Activated CD4-positive, alpha-beta T cell treated with anti-CD3 and anti-CD28 coated beads for 48 hours (primary cell): Measurements from ENCODE around the gene PPP1R3D.
A peak's percentile ranks its signal among the peaks of the same experiment; 100 is the strongest.
"Not testable (repeated sequence)": the region's sequence is repeated elsewhere in the genome, so short reads cannot be mapped to it uniquely, and the experiment has no call there.

Source experiments
- DNase-seq: peaks from one replicate; pipeline ENCODE4 v3.0.0-alpha.2; 2020

PPP1R3D gene

DNA sequence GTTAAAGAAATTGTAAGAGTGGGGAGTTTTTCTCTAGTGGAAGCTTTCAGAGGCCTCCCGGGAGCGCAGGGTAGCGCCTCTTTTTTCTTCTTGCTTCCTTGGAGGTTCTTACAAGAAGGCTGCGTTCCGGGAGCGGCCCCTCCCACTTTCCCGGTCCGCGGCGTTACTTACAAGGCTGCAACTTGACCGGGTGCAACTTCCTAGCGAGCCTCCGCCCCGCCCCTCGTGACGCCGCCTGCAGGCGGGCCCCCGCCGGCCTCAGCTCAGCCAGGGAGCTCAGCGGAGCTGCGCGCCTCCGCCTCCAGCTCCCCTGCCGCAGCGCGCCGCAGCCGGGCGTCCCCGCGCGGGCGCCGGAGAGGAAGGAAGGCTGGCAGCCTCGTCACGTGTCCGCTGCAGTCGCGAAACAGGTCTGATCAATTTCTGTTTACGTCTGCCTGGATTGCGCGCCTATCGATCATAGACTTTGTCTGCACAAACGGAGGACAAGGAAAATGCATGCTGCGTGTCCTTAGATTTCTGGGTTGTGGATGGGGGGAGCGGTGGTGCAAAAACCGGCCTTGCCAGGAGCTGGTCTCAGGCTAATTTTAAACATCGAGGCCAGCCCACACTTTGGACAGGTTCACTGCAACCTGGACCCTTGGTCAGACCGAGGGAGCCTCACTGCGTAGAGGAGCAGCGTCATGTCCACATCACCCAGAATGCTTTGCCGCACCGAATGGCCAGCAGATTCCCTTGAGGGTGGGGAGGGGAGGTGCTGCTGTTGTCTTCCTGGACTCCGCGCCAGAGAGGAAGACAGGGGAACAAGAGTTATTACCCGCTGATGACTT, at the start of gene PPP1R3D, which contains the start of gene FAM217B:
PPP1R3D (minus strand) TSS at position 177 of the 827 bp plus-strand sequence. CDS start 374 bp downstream, outside the sequence.
FAM217B (plus strand) TSS at position 261 of the 827 bp plus-strand sequence. CDS start 3,555 bp downstream, outside the sequence.
- DNase-seq = peak; percentile 92

GRCh38 chr20:59988141-59988540, 48.0 kb upstream of the PPP1R3D start:
- DNase-seq = no peak

DNA sequence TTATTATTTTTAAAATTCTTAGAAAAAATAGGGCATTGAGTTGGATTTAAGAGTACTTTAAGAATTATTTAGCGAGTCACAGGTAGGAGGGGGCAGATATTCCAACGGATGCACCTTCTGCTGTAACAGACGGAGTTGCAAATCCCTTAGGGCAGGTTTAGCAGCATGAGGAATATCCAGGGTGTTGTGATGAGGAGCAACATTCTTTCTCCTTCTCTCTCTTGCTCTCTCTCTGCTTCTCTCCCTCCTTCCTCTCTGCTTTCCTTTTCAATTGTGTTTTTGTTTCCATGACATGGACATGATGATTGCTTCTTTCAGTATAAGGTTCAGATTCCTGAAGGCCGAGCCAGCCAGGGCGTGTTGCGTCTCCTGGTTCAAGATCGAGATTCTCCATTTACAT, 47.0 kb upstream of the PPP1R3D start:
- no peak for DNase-seq

- no peak for DNase-seq
Observed at GRCh38 chr20:59985864-59986263, 45.8 kb upstream of the PPP1R3D start.

DNA sequence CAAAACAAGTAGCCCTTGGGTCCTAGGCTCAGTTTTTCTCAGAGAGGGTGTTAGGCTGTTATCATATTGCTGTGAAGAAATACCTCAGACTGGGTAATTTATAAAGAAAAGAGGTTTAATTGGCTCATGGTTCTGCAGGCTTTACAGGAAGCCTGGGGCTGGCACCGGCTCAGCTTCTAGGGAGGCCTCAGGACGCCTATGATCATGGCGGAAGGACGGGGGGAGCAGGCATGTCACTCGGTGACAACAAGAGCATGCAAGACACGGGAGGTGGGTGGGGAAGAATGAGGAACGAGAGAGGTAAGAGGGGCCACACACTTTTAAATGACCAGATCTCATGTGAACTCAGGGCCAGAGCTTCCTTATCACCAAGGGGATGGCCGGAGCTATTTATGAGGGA, 45.1 kb upstream of the PPP1R3D start:
- DNase-seq = no peak

DNA sequence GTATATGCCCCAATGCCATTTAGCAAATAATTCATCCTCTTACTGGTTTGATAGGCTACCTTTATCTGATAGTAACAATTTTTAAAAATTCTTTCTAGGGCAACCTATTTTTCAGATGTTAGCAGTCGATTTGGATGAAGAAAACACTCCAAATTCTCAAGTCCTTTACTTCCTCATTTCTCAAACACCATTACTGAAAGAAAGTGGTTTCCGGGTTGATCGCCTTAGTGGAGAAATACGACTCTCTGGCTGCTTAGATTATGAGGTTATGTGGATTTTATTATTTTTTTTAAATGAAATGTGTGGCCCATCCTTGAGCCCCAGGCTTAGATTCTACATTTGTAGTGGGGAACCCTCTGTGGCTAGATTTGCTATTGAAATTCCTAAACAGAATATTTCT, 44.4 kb upstream of the PPP1R3D start:
- no peak for DNase-seq

DNA sequence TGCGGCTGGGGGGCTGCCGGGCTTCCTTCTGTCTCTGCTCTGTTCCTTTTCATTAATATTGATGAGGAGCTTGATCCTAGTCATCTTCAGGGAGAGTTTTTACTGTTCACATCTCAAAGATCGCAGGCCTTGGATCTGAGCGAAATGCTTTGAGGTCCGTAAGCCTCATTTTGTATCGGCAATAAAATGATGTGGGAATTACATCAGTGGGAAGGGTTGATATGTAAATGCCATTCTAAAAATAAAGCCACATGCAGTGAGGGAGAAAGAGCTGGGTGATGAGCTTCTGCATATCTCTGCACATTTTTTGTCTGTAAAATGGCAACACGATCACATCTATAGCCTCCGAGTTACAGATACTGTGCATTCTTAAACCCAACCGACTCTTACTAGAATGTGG, 43.0 kb upstream of the PPP1R3D start:
- DNase-seq = no peak

DNA sequence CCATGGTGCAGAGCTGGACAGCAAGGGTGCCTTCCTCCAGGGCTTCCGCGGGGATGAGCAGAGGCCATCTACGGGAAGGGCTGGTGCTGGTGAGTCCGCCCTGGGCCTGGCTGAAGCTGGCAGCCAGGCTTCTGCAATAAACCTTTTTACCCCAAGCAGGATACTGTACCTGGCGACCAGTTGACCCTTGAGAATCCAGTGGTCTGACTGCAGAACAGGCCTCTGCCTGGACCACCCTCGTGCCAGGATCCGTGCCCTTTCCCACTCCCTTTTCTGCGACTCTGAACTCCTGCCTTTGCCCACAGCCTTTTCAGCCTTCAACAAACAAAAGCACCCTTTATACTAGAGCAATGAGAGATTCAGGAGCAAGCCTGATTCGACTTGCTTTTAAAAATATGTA, 37.0 kb upstream of the PPP1R3D start:
- no peak for DNase-seq

DNA sequence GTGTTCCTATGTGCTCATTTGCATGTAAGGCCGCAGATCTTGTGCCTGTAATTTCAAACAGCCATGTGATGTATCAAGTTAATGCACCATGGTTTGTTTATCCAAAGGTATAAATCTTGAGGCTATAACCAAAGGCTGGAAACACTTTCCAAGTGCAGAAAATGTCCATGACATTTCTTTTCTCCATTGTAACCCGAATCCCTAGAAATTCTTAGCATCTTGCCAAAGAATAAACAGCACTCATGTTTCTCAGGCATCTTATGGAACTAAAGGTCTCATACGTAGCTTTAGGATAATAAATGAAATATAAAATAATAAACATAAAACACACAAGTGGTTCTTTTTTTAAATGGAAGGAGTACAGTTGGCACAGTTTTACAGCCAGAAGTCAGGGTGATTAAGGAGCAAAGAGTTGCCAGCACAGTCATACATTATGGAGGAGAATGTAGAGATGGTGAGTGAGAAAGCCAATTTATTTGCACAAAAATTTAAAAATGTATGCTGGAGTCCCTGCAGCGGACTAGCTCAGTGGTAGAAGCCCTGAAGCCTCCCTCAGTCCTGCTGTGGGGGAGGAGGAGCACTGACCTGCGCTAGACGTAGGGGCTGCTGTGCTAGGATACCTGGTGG, 36.2 kb upstream of the PPP1R3D start:
- DNase-seq = no peak

- DNase-seq = no peak
Observed at GRCh38 chr20:59972037-59972801, 32.1 kb upstream of the PPP1R3D start.

DNA sequence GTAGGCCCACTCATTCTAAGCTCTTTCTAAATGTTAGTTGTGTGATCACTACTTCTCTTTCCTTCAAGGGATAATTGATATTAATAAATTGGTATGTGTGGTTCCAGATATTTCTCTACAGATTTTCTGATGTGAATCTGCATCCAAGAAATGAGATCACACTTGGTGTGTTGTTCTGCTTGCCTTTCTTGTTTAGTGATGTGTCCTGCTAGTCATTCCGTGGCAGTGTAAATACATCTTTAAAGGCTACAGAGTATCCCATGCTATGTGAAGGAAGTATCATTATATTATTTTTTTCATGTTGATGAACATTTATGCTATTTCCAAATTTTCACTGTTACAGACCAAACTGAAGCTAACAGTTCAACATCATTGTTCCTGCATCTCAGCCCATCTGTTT, 31.3 kb upstream of the PPP1R3D start:
- DNase-seq = no peak

- DNase-seq = no peak
Observed at GRCh38 chr20:59966428-59966827, 26.3 kb upstream of the PPP1R3D start.

DNA sequence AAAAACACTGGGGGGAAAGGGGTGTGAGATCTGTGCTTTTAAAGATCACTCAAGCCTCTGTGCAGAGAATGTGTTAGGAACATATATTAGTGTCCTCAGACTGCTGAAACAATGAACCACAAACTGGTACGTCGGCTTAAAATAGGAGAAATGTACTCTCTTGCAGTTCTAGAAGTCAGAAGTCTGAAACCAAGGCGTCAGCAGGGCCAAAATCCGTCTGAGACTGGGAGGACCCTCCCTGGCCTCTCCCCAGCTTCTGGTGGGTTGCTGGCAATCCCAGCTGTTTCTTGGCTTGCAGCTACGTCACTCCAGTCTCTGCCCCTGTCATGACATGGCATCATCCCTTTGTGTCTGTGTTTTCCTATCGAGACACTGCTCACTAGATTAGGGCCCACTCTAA, 22.1 kb upstream of the PPP1R3D start:
- no peak for DNase-seq

DNA sequence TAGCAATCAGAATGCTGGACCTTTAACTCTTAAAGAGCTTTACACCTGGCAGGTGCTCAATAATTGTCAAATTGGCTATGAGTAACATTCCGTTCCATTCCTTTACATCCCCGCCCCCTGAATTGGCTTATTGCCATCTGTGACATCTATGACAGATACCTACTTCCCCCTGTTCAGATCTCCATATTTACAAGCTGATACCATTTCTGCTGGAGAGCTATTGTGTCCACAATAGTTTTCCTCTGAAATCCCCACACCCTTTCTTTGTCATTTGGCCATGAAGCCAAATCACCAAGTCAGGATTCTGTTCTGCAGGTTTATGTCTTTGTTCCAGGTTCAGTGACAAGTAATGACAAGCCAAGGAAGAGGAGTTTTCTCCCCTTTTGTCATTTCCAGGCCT, 21.3 kb upstream of the PPP1R3D start:
- DNase-seq = no peak

- no peak for DNase-seq
Observed at GRCh38 chr20:59958626-59959025, 18.5 kb upstream of the PPP1R3D start.

DNA sequence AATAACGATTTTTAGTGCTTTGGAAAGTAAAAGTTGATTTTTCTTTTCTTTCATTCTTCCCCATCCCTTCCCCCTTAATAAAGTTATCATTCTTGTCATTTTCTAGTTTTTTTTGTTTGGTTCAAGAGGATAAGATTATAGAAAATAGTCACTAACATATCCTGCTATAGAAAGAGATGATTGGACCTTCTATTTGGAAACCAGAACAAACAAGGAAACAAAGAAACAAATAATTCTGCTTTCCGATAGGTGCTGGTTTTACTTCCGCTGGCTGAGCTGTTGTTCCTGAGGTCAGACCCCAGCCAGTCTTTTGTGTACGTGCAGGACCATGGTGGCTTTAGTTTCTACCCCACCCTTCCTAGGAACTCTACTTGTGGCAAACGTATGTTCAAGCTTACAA, 18.0 kb upstream of the PPP1R3D start, which contains the start of gene CDH26:
CDH26 (plus strand) TSS at position 301 of the 400 bp plus-strand sequence. CDS start 304 bp downstream, outside the sequence.
- DNase-seq = no peak

GRCh38 chr20:59957568-59957967, 17.5 kb upstream of the PPP1R3D start:
- not testable (repeated sequence) for DNase-seq

GRCh38 chr20:59955131-59955796, 15.2 kb upstream of the PPP1R3D start:
- no peak for DNase-seq

GRCh38 chr20:59954718-59955117, 14.6 kb upstream of the PPP1R3D start:
- no peak for DNase-seq

DNA sequence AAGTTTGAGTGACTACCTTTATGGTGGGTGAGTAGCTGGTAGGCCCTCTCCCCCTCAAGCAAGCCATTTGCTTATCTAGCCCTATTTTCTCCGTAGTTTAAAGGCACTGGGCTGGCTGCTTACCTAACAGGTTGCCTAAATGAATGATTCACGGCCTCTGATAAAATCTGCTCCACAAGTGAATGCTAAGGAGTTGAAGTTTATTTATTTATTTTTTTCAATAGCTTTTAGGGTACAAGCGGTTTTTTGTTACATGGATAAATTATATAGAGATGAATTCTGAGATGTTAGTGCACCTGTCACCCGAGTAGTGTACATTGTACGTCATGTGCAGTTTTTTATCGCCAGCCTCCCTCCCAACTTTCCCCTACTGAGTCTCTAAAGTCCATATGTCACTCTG, 9.8 kb upstream of the PPP1R3D start:
- no peak for DNase-seq

- DNase-seq = peak; percentile 25
Observed at GRCh38 chr20:59948828-59949720, 9.0 kb upstream of the PPP1R3D start.

GRCh38 chr20:59948212-59948611, 8.1 kb upstream of the PPP1R3D start:
- no peak for DNase-seq
